ENCODE results near the gene PRKX.

- TF ChIP-seq POLR2AphosphoS5 (IDR thresholded peaks at IDR 0.05; ENCODE audit: low read depth, low read length) = no peak
- TF ChIP-seq POU2F2 (IDR thresholded peaks at IDR 0.05; ENCODE audit: low read depth, low read length) = no peak
- TF ChIP-seq POLR2A (IDR thresholded peaks at IDR 0.05; ENCODE audit: low read depth, low read length) = no peak
- no peak for TF ChIP-seq TAF1 (IDR thresholded peaks at IDR 0.05; ENCODE audit: low read depth, low read length)
These were observed 17.9 kb downstream of the PRKX start for GRCh38 chrX:3695536-3695935.
